SU-DHL-6 (cell line): ENCODE measurements around the gene SELENOO.

Source experiments
- H2AFZ ChIP-seq: fragments of 200-600 bp; sonication (generic); 2 replicates; pipeline ENCODE4 v1.6.1; 2014; ENCODE audit warnings: low read depth, mild to moderate bottlenecking, moderate library complexity, mixed read lengths, antibody characterized with exemption, low read length; ENCODE audit not compliant: severe bottlenecking
- H3F3A ChIP-seq: fragments of 200-600 bp; shearing (Covaris generic); 2 replicates; pipeline ENCODE4 v1.6.0; 2016; ENCODE audit warnings: antibody characterized with exemption, mild to moderate bottlenecking; ENCODE audit not compliant: insufficient read depth
- H3K27ac ChIP-seq: fragments of 200-600 bp; sonication (generic); 2 replicates; pipeline ENCODE4 v1.5.1; 2016; ENCODE audit warnings: low read depth, mild to moderate bottlenecking, low read length, moderate library complexity, mixed read lengths
- H3K27me3 ChIP-seq: fragments of 200-600 bp; sonication (generic), shearing (Covaris generic); 2 replicates; pipeline ENCODE4 v1.6.0; 2014; ENCODE audit warnings: mild to moderate bottlenecking, low read length
- H3K36me3 ChIP-seq: fragments of 200-600 bp; sonication (generic); 2 replicates; pipeline ENCODE4 v1.6.1; 2014; ENCODE audit warnings: mild to moderate bottlenecking, low read length, mixed read lengths
- H3K4me2 ChIP-seq: fragments of 300-600, 200-600 bp; shearing (Covaris generic), sonication (generic); 2 replicates; pipeline ENCODE4 v1.6.0; 2014; ENCODE audit warnings: low read length, low read depth, mild to moderate bottlenecking; ENCODE audit not compliant: poor library complexity, severe bottlenecking
- H3K4me3 ChIP-seq: fragments of 200-600 bp; sonication (generic); 2 replicates; pipeline ENCODE4 v1.5.1; 2014; ENCODE audit warnings: antibody characterized with exemption, low read length, mild to moderate bottlenecking, mixed read lengths; ENCODE audit not compliant: insufficient read depth, poor library complexity, severe bottlenecking
- H3K79me2 ChIP-seq: fragments of 200-600 bp; sonication (generic); 2 replicates; pipeline ENCODE4 v1.6.1; 2014; ENCODE audit warnings: mild to moderate bottlenecking, low read length, moderate library complexity; ENCODE audit not compliant: insufficient read depth
- H3K9ac ChIP-seq: fragments of 200-600 bp; sonication (generic); 2 replicates; pipeline ENCODE4 v1.7.0; 2014; ENCODE audit warnings: mild to moderate bottlenecking, low read length
- H3K9me2 ChIP-seq: fragments of 200-600 bp; sonication (generic); replicated peaks from 2 replicates; pipeline ENCODE4 v1.6.1; 2014; ENCODE audit warnings: low read length; ENCODE audit not compliant: insufficient read depth
- H3K9me3 ChIP-seq: fragments of 200-600 bp; sonication (generic); 2 replicates; pipeline ENCODE4 v1.6.1; 2014; ENCODE audit warnings: low read length, mixed read lengths; ENCODE audit not compliant: insufficient read depth
- H4K20me1 ChIP-seq: fragments of 200-600 bp; sonication (generic); 2 replicates; pipeline ENCODE4 v1.6.1; 2014; ENCODE audit warnings: low read depth, mild to moderate bottlenecking, antibody characterized with exemption, low read length, moderate library complexity, mixed read lengths
- EZH2phosphoT487 ChIP-seq: fragments of 200-600 bp; sonication (generic), shearing (Covaris generic); conservative IDR thresholded peaks from 2 replicates; pipeline ENCODE4 v1.6.1; 2018; ENCODE audit warnings: mild to moderate bottlenecking, antibody characterized with exemption, low read length, moderate library complexity, mixed read lengths
- TF ChIP-seq, protein P1 (sequence below): fragments of 200-600 bp; sonication (generic); IDR thresholded peaks from one replicate; pipeline ENCODE4 v1.5.1; 2017; ENCODE audit warnings: antibody characterized with exemption, mild to moderate bottlenecking, low read length, moderate library complexity; ENCODE audit not compliant: insufficient read depth, poor library complexity, severe bottlenecking

The SELENOO gene

DNA sequence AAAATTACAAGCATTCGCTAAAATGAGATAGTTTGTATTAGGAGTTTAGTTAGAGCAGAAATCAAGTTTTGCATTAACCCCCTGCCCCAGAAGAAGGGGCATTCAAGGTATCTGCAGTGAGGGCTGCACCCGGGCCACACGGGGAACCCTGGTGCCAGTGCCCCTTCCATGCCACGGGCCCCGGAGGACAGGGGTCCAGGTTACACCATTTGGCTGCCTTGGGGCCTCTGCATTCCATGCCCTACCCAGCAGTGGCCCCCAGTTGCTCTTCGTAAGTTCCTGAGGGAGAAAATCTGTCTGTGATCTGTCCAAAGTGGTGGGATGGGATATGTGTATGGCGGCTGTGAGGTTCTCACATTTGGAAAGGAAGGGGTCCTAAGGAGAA, 47.1 kb upstream of the SELENOO start:
- H3F3A ChIP-seq: no peaks in the 10 kb centered on the region
- no peak overlapping the region for H2AFZ ChIP-seq
- no peak overlapping the region for H3K9ac ChIP-seq
- TF ChIP-seq EZH2phosphoT487: no peak
- TF ChIP-seq, protein P1, sequence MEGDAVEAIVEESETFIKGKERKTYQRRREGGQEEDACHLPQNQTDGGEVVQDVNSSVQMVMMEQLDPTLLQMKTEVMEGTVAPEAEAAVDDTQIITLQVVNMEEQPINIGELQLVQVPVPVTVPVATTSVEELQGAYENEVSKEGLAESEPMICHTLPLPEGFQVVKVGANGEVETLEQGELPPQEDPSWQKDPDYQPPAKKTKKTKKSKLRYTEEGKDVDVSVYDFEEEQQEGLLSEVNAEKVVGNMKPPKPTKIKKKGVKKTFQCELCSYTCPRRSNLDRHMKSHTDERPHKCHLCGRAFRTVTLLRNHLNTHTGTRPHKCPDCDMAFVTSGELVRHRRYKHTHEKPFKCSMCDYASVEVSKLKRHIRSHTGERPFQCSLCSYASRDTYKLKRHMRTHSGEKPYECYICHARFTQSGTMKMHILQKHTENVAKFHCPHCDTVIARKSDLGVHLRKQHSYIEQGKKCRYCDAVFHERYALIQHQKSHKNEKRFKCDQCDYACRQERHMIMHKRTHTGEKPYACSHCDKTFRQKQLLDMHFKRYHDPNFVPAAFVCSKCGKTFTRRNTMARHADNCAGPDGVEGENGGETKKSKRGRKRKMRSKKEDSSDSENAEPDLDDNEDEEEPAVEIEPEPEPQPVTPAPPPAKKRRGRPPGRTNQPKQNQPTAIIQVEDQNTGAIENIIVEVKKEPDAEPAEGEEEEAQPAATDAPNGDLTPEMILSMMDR: no peak
- H3K36me3 ChIP-seq: no peaks in the 10 kb centered on the region
- H3K4me3 ChIP-seq: no peak overlapping the region
- no peaks in the 10 kb centered on the region for H4K20me1 ChIP-seq
- H3K27me3 ChIP-seq: no peaks in the 10 kb centered on the region
- no peaks in the 10 kb centered on the region for H3K9me3 ChIP-seq
- H3K27ac ChIP-seq: no peak overlapping the region
- no peaks in the 10 kb centered on the region for H3K9me2 ChIP-seq
- H3K79me2 ChIP-seq: no peaks in the 10 kb centered on the region
- H3K4me2 ChIP-seq: no peak overlapping the region

DNA sequence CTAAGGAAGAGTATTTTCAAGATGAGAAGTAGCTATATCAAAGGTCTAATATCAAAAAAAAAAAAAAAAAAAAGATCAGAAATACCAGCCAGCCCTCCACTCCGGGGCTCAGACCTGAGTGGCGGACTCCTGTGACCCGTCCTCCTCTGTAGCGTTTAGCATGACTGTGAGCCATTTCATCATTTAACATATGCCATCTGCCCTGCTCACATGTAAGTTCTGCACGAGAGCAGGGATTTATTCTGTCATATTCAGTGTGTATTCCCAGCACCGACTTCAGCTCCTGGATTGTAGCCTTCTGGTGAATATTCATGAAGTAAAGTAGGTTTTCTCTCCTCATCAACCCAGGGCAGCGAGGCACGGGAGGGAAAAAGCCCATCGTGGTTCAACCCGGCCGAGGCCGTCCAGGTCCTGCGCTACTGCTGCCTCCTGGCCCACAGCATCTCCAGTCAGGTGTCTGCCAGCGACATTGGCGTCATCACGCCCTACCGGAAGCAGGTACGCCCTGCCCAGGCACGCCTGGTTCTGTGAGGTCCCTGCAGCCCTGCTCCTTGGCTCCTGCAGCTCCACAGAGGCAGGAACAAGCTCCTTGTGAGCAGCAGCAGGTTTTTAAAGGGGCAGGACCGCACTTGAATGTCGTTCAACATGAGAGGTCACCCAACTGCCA, 43.0 kb upstream of the SELENOO start:
- Histone ChIP-seq H3K4me2 (no peak overlapping the region), H3K9me2 (no peaks in the 10 kb centered on the region), H4K20me1 (no peaks in the 10 kb centered on the region), H3K27ac (no peak overlapping the region), H2AFZ (no peak overlapping the region), H3K79me2 (no peaks in the 10 kb centered on the region), H3K4me3 (no peak overlapping the region), H3K9me3 (no peaks in the 10 kb centered on the region), H3K9ac (no peak overlapping the region), H3K36me3 (no peaks in the 10 kb centered on the region), H3F3A (no peaks in the 10 kb centered on the region), H3K27me3 (no peaks in the 10 kb centered on the region)
- no peak for TF ChIP-seq EZH2phosphoT487
- TF ChIP-seq, protein P1: no peak

DNA sequence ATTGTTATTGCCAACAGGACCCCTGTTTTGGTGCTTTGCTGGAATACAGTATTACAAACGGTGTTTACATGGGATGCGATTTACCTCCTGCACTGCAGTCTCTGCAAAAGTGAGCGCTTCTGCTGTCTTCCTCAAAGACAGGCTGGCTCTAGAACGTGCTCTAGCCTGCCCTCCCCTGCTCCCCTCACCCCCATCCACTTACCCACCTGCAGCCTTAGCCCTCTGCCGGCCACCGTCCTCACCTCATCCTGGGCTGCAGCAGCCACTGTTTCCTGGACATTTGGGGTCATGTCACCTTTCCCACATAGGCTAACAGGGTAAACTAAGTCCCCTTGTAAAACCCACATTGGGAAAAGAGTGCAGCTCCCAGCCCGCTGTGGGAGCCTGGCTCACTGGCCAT, 39.9 kb upstream of the SELENOO start:
- Histone ChIP-seq H3F3A (no peaks in the 10 kb centered on the region), H4K20me1 (no peaks in the 10 kb centered on the region), H3K27me3 (no peaks in the 10 kb centered on the region), H3K9ac (no peak overlapping the region), H3K79me2 (no peaks in the 10 kb centered on the region), H3K9me3 (no peaks in the 10 kb centered on the region), H3K4me3 (no peak overlapping the region), H2AFZ (no peak overlapping the region), H3K9me2 (no peaks in the 10 kb centered on the region), H3K36me3 (no peaks in the 10 kb centered on the region), H3K27ac (no peak overlapping the region), H3K4me2 (no peak overlapping the region)
- TF ChIP-seq EZH2phosphoT487: no peak

DNA sequence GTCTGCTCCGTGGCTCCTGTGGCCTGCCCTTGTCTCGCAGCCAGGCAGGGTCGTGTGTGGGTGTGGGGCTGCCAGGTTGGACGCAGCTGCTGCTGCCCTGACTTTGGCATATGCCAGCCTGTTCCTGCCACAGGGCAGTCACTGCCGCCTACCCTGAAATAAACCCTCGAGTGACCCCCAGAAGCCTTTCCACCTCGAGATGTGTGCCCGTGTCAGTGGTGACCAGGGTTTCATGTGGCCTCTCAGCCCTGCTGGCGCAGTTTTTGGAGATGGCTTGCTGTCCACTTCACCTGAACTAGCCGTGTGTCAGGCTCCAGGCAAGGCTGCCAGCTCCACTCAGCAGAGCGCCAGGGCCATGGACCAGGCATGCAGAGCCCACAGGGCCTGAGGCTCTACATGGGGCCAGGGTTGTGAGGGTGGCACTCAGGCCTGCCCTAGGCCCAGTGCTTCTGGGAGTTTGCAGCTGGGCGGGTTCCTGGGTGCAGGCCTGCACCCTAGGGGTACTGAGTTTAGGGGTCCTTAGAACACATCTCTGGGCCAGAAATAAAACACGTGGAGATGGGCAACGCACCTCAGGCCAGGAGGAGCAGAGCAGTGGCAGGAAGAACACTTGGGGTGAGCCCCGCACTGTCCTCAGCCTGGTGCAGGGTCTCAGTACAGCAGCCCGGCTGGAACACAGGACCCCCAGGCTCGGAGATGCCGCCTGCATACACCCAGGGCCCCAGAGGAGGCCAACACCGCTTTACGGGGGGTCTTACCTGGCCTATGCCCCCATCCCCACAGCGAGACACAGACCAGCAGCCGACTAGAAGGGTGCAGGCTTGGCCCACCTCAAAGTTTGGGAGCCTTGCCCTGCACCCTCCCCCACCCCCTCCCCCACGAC, 39.1 kb upstream of the SELENOO start:
- no peak overlapping the region for H3K4me2 ChIP-seq
- H3K9me2 ChIP-seq: no peaks in the 10 kb centered on the region
- H4K20me1 ChIP-seq: no peaks in the 10 kb centered on the region
- H2AFZ ChIP-seq: no peak overlapping the region
- no peaks in the 10 kb centered on the region for H3F3A ChIP-seq
- H3K4me3 ChIP-seq: no peak overlapping the region
- no peak overlapping the region for H3K27ac ChIP-seq
- H3K9me3 ChIP-seq: no peaks in the 10 kb centered on the region
- TF ChIP-seq, protein P1: no peak
- no peak for TF ChIP-seq EZH2phosphoT487
- no peaks in the 10 kb centered on the region for H3K36me3 ChIP-seq
- H3K9ac ChIP-seq: no peak overlapping the region
- no peaks in the 10 kb centered on the region for H3K79me2 ChIP-seq
- no peaks in the 10 kb centered on the region for H3K27me3 ChIP-seq
